ENCODE data around the gene KCNJ6. TPM values are rescaled to one million over a fixed set of nuclear protein-coding genes. Genes with fewer than 3 reads are reported as not detected.

KCNJ6 gene
- total and polyA plus RNA-seq, 4 donors = 0.01 TPM; not detected in 3

- Histone ChIP-seq H3K4me3 (ENCODE audit: low read depth in 1 of 3, low read length in 3 of 3) (no peak overlapping the region), H3K36me3 (ENCODE audit: control insufficient read depth in 4 of 4, insufficient read depth in 3 of 4, low read depth in 1 of 4, low read length in 3 of 4) (no peaks in the 10 kb centered on the region), H3K27me3 (ENCODE audit: control insufficient read depth in 4 of 4, insufficient read depth in 4 of 4, low read length in 3 of 4) (no peaks in the 10 kb centered on the region), H3K9ac (ENCODE audit: low read depth in 1 of 2, low read length in 2 of 2) (no peak overlapping the region), H3K4me1 (ENCODE audit: control insufficient read depth in 4 of 4, insufficient read depth in 4 of 4, low read length in 3 of 4) (peaks cover 5 to 16% (median 9%) of the 10 kb centered on the region in 4 donors), H3K27ac (ENCODE audit: low read depth in 1 of 2, low read length in 2 of 2) (no peak overlapping the region), H3K9me3 (ENCODE audit: control insufficient read depth in 4 of 4, low read length in 3 of 4) (no peaks in the 10 kb centered on the region)
- TF ChIP-seq JUND (IDR thresholded peaks at IDR 0.05) (no peak), ATF3 (IDR thresholded peaks at IDR 0.05) (no peak), RXRA (IDR thresholded peaks at IDR 0.05) (no peak), TAF1 (conservative IDR thresholded peaks at IDR 0.05) (no peak), RAD21 (IDR thresholded peaks at IDR 0.05) (no peak), MAX (IDR thresholded peaks at IDR 0.05) (no peak)
- TF ChIP-seq, protein P1, sequence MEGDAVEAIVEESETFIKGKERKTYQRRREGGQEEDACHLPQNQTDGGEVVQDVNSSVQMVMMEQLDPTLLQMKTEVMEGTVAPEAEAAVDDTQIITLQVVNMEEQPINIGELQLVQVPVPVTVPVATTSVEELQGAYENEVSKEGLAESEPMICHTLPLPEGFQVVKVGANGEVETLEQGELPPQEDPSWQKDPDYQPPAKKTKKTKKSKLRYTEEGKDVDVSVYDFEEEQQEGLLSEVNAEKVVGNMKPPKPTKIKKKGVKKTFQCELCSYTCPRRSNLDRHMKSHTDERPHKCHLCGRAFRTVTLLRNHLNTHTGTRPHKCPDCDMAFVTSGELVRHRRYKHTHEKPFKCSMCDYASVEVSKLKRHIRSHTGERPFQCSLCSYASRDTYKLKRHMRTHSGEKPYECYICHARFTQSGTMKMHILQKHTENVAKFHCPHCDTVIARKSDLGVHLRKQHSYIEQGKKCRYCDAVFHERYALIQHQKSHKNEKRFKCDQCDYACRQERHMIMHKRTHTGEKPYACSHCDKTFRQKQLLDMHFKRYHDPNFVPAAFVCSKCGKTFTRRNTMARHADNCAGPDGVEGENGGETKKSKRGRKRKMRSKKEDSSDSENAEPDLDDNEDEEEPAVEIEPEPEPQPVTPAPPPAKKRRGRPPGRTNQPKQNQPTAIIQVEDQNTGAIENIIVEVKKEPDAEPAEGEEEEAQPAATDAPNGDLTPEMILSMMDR (IDR thresholded peaks at IDR 0.05; ENCODE audit: low read depth, low read length, missing input control) = no peak
- 92% methylated on average over 8 of the region's 8 CpGs for WGBS
- no peak for DNase-seq (ENCODE audit: low spot score)
These were observed 357.5 kb downstream of the KCNJ6 start for GRCh38 chr21:37558676-37559211.

Measured in liver (tissue), 9 donors.